Liver (tissue), 9 donors: ENCODE measurements around the gene RTL10. TPM values are rescaled to one million over a fixed set of nuclear protein-coding genes. Genes with fewer than 3 reads are reported as not detected.

ENCODE experiments used
- DNase-seq: peaks from one replicate; pipeline ENCODE4 v3.0.0-alpha.2; 2017; ENCODE audit warnings: low spot score
- H3K27ac ChIP-seq, 2 donors: one replicate each; pipeline ENCODE4 v1.7.0; 2013; ENCODE audit warnings: inconsistent platforms in 2 of 2, low read length in 2 of 2, control low read depth in 1 of 2, low read depth in 1 of 2, mild to moderate bottlenecking in 1 of 2
- H3K27me3 ChIP-seq, 4 donors: one replicate each; pipeline versions ENCODE4 v1.6.1 to v1.7.0; 2013; ENCODE audit warnings: low read length in 3 of 4, inconsistent platforms in 1 of 4, mild to moderate bottlenecking in 1 of 4, moderate library complexity in 1 of 4; ENCODE audit not compliant: control insufficient read depth in 4 of 4, insufficient read depth in 4 of 4
- H3K36me3 ChIP-seq, 4 donors: one replicate each; pipeline versions ENCODE4 v1.6.1 to v1.7.0; 2013; ENCODE audit warnings: low read length in 3 of 4, mild to moderate bottlenecking in 3 of 4, low read depth in 1 of 4, moderate library complexity in 1 of 4; ENCODE audit not compliant: control insufficient read depth in 4 of 4, insufficient read depth in 3 of 4
- H3K4me1 ChIP-seq, 4 donors: one replicate each; pipeline versions ENCODE4 v1.6.1 to v1.7.0; 2013; ENCODE audit warnings: low read length in 3 of 4, mild to moderate bottlenecking in 3 of 4, moderate library complexity in 1 of 4; ENCODE audit not compliant: control insufficient read depth in 4 of 4, insufficient read depth in 4 of 4
- H3K4me3 ChIP-seq, 3 donors: one replicate each; pipeline versions ENCODE4 v1.6.1 to v1.7.0; 2013; ENCODE audit warnings: low read length in 3 of 3, control low read depth in 1 of 3, low read depth in 1 of 3, mild to moderate bottlenecking in 1 of 3
- H3K9ac ChIP-seq, 2 donors: one replicate each; pipeline ENCODE4 v1.7.0; 2013; ENCODE audit warnings: low read length in 2 of 2, mild to moderate bottlenecking in 2 of 2, moderate library complexity in 2 of 2, control low read depth in 1 of 2, low read depth in 1 of 2
- H3K9me3 ChIP-seq, 4 donors: one replicate each; pipeline versions ENCODE4 v1.6.1 to v1.7.0; 2013; ENCODE audit warnings: low read length in 3 of 4; ENCODE audit not compliant: control insufficient read depth in 4 of 4
- EGR1 ChIP-seq, 2 donors: IDR thresholded peaks; 2 replicates each; pipeline ENCODE4 v1.6.1; 2016 to 2018; ENCODE audit warnings: antibody characterized with exemption in 2 of 2, low read depth in 2 of 2
- FOXA1 ChIP-seq: IDR thresholded peaks from 2 replicates; pipeline ENCODE4 v1.6.1; 2016; ENCODE audit warnings: antibody characterized with exemption
- FOXA2 ChIP-seq: IDR thresholded peaks from 2 replicates; pipeline ENCODE4 v1.6.1; 2016; ENCODE audit warnings: antibody characterized with exemption
- GABPA ChIP-seq, 2 donors: IDR thresholded peaks in 1 of 2; conservative IDR thresholded peaks in 1 of 2; 2 replicates each; pipeline ENCODE4 v1.6.1; 2016; ENCODE audit warnings: antibody characterized with exemption in 2 of 2, mild to moderate bottlenecking in 1 of 2, moderate library complexity in 1 of 2
- HNF4A ChIP-seq, 2 donors: conservative IDR thresholded peaks; 2 replicates each; pipeline ENCODE4 v1.6.1; 2016; ENCODE audit warnings: antibody characterized with exemption in 2 of 2, mild to moderate bottlenecking in 2 of 2
- HNF4G ChIP-seq: IDR thresholded peaks from 2 replicates; pipeline ENCODE4 v1.6.1; 2016; ENCODE audit warnings: antibody characterized with exemption
- JUND ChIP-seq, 2 donors: IDR thresholded peaks; 2 replicates each; pipeline ENCODE4 v1.6.1; 2016; ENCODE audit warnings: antibody characterized with exemption in 2 of 2
- NR2F2 ChIP-seq: IDR thresholded peaks from 2 replicates; pipeline ENCODE4 v1.6.1; 2016; ENCODE audit warnings: antibody characterized with exemption
- RAD21 ChIP-seq, 2 donors: IDR thresholded peaks; 2 replicates each; pipeline ENCODE4 v1.6.1; 2016; ENCODE audit warnings: antibody characterized with exemption in 2 of 2, mild to moderate bottlenecking in 2 of 2
- RXRA ChIP-seq, 2 donors: IDR thresholded peaks; 2 replicates each; pipeline ENCODE4 v1.6.1; 2017 to 2018; ENCODE audit warnings: antibody characterized with exemption in 2 of 2, mild to moderate bottlenecking in 1 of 2
- SP1 ChIP-seq: IDR thresholded peaks from 2 replicates; pipeline ENCODE4 v1.6.1; 2018; ENCODE audit warnings: antibody characterized with exemption, mild to moderate bottlenecking
- TAF1 ChIP-seq: conservative IDR thresholded peaks from 2 replicates; pipeline ENCODE4 v1.6.1; 2016; ENCODE audit warnings: antibody characterized with exemption, mild to moderate bottlenecking
- WGBS: extraction: QIAGEN DNeasy Blood & Tissue Kit; methylation state at CpG from one replicate; pipeline ENCODE4 v1.1.7; 2013; 5-methylcytosine and 5-hydroxymethylcytosine counted together
- polyA plus RNA-seq, 2 donors: library from polyadenylated mRNA; stranded (reverse) in 1 of 2; unstranded in 1 of 2; fragments of 200-250 nt in 1 of 2; fragments of >200 nt in 1 of 2; fragmentation: Nextera tagmentation in 1 of 2; extraction: Ambion mirVana in 1 of 2; gene quantifications; one replicate each; pipeline versions ENCODE4 v1.2.1 to v1.2.3, GENCODE V29; 2013 to 2015
- total RNA-seq, 2 donors: library from RNA; depleted of rRNA; stranded (reverse); fragments of >200 nt; gene quantifications; one replicate each; pipeline ENCODE4 v1.2.3, GENCODE V29; 2014
- TF ChIP-seq, protein P1 (sequence below): fragments of 150-350 bp; IDR thresholded peaks from 2 replicates; pipeline ENCODE4 v1.5.1; 2017; ENCODE audit warnings: improper control_type of control experiment, low read depth, low read length; ENCODE audit not compliant: missing input control
- TF ChIP-seq, protein P2 (sequence below): IDR thresholded peaks from 2 replicates; pipeline ENCODE4 v1.6.1; 2016; ENCODE audit warnings: antibody characterized with exemption
- TF ChIP-seq, protein P3 (sequence below): IDR thresholded peaks from 2 replicates; pipeline ENCODE4 v1.6.1; 2016; ENCODE audit warnings: antibody characterized with exemption
- TF ChIP-seq, protein P4 (sequence below): IDR thresholded peaks from 2 replicates; pipeline ENCODE4 v1.6.1; 2016; ENCODE audit warnings: antibody characterized with exemption
- TF ChIP-seq, protein P5 (sequence below): IDR thresholded peaks from 2 replicates; pipeline ENCODE4 v1.6.1; 2016; ENCODE audit warnings: antibody characterized with exemption, mild to moderate bottlenecking
- donor health status: healthy.
- donor health status: healthy.
- donor health status: healthy.
- donor health status: healthy.
- donor health status: healthy.

Gene RTL10
- total and polyA plus RNA-seq, 4 donors, result 4.2 to 8.3 (median 7.4) TPM

DNA sequence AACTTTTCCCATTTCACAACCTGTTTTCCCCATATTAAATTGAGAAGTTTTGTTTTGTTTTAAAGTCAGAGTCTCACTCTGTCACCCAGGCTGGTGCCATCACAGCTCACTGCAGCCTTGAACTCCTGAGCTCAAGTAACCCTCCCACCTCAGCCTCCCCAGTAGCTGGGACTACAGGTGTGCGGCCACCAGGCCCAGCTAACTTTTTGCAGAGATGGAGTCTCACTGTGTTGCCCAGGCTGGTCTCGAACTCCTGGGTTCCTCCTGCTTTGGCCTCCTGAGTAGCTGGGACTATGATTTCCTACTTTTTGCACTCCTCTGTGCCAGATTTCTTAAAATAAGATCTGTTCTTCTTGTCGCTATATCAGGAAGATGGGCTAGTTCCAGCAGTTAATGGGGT lies 44.9 kb downstream of the RTL10 start:
- peaks cover 0 to 6% (median 1%) of the 10 kb centered on the region in 4 donors for H3K4me1 ChIP-seq
- H3K4me3 ChIP-seq, result no peak overlapping the region
- no peaks in the 10 kb centered on the region for H3K27me3 ChIP-seq
- DNase-seq, result no peak
- H3K9ac ChIP-seq, result no peak overlapping the region
- 96% methylated on average over 3 of the region's 3 CpGs for WGBS
- TF ChIP-seq EGR1 (IDR thresholded peaks at IDR 0.05; ENCODE audit: low read depth in 2 of 2) (no peak), FOXA1 (no peak), FOXA2 (no peak), NR2F2 (no peak), GABPA (IDR thresholded peaks at IDR 0.05 in 1 of 2, conservative IDR thresholded peaks at IDR 0.05 in 1 of 2) (no peak), TAF1 (no peak)
- TF ChIP-seq, protein P1, sequence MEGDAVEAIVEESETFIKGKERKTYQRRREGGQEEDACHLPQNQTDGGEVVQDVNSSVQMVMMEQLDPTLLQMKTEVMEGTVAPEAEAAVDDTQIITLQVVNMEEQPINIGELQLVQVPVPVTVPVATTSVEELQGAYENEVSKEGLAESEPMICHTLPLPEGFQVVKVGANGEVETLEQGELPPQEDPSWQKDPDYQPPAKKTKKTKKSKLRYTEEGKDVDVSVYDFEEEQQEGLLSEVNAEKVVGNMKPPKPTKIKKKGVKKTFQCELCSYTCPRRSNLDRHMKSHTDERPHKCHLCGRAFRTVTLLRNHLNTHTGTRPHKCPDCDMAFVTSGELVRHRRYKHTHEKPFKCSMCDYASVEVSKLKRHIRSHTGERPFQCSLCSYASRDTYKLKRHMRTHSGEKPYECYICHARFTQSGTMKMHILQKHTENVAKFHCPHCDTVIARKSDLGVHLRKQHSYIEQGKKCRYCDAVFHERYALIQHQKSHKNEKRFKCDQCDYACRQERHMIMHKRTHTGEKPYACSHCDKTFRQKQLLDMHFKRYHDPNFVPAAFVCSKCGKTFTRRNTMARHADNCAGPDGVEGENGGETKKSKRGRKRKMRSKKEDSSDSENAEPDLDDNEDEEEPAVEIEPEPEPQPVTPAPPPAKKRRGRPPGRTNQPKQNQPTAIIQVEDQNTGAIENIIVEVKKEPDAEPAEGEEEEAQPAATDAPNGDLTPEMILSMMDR, result no peak
- TF ChIP-seq, protein P2, sequence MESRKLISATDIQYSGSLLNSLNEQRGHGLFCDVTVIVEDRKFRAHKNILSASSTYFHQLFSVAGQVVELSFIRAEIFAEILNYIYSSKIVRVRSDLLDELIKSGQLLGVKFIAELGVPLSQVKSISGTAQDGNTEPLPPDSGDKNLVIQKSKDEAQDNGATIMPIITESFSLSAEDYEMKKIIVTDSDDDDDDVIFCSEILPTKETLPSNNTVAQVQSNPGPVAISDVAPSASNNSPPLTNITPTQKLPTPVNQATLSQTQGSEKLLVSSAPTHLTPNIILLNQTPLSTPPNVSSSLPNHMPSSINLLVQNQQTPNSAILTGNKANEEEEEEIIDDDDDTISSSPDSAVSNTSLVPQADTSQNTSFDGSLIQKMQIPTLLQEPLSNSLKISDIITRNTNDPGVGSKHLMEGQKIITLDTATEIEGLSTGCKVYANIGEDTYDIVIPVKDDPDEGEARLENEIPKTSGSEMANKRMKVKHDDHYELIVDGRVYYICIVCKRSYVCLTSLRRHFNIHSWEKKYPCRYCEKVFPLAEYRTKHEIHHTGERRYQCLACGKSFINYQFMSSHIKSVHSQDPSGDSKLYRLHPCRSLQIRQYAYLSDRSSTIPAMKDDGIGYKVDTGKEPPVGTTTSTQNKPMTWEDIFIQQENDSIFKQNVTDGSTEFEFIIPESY, result no peak
- TF ChIP-seq, protein P3, sequence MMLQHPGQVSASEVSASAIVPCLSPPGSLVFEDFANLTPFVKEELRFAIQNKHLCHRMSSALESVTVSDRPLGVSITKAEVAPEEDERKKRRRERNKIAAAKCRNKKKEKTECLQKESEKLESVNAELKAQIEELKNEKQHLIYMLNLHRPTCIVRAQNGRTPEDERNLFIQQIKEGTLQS, result no peak
- TF ChIP-seq, protein P4, sequence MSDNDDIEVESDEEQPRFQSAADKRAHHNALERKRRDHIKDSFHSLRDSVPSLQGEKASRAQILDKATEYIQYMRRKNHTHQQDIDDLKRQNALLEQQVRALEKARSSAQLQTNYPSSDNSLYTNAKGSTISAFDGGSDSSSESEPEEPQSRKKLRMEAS, result no peak
- H3K9me3 ChIP-seq, result no peaks in the 10 kb centered on the region
- H3K36me3 ChIP-seq, result no peaks in the 10 kb centered on the region
- no peak overlapping the region for H3K27ac ChIP-seq

DNA sequence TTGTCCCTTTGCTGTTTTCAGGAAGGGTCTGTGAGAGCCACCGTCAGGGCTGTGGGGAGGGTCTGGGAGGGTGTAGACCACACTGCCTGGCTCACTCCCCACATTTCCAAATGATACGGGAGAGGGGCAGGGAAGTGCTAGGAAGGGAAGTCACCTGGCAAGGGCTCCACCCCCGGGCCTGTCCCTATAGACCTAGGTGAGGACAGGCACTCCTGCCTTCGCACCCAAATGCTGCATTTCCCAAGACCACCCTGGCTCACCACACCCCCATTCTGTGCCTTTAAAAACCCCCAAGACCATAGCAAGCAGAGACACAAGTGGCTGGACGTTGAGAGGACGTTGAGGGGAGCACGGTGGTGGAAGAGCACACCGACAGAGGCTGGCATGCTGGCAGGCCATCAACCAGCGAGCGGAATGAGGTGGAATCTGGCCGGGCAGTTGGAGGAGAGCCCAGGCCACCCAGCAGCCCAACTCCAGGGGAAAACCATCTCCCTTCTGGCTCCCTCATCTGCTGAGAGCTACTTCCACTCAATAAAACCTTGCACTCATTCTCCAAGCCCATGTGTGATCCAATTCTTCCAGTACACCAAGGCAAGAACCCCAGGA lies 45.7 kb downstream of the RTL10 start:
- Histone ChIP-seq H3K27ac (no peak overlapping the region), H3K4me3 (no peak overlapping the region), H3K9ac (no peak overlapping the region), H3K27me3 (no peaks in the 10 kb centered on the region), H3K4me1 (peaks cover 0 to 6% (median 1%) of the 10 kb centered on the region in 4 donors), H3K9me3 (no peaks in the 10 kb centered on the region), H3K36me3 (no peaks in the 10 kb centered on the region)
- 54% methylated on average over 11 of the region's 11 CpGs for WGBS
- TF ChIP-seq JUND (IDR thresholded peaks at IDR 0.05), result no peak
- TF ChIP-seq, protein P2, result no peak
- TF ChIP-seq SP1, result no peak
- no peak for TF ChIP-seq RXRA (IDR thresholded peaks at IDR 0.05)
- TF ChIP-seq RAD21 (IDR thresholded peaks at IDR 0.05), result no peak
- TF ChIP-seq, protein P3, result no peak
- no peak for TF ChIP-seq HNF4G
- no peak for TF ChIP-seq NR2F2
- TF ChIP-seq, protein P1, result no peak
- TF ChIP-seq TAF1, result no peak
- TF ChIP-seq FOXA2, result no peak
- TF ChIP-seq, protein P4, result no peak
- no peak for TF ChIP-seq GABPA (IDR thresholded peaks at IDR 0.05 in 1 of 2, conservative IDR thresholded peaks at IDR 0.05 in 1 of 2)
- no peak for TF ChIP-seq EGR1 (IDR thresholded peaks at IDR 0.05; ENCODE audit: low read depth in 2 of 2)
- TF ChIP-seq, protein P5, sequence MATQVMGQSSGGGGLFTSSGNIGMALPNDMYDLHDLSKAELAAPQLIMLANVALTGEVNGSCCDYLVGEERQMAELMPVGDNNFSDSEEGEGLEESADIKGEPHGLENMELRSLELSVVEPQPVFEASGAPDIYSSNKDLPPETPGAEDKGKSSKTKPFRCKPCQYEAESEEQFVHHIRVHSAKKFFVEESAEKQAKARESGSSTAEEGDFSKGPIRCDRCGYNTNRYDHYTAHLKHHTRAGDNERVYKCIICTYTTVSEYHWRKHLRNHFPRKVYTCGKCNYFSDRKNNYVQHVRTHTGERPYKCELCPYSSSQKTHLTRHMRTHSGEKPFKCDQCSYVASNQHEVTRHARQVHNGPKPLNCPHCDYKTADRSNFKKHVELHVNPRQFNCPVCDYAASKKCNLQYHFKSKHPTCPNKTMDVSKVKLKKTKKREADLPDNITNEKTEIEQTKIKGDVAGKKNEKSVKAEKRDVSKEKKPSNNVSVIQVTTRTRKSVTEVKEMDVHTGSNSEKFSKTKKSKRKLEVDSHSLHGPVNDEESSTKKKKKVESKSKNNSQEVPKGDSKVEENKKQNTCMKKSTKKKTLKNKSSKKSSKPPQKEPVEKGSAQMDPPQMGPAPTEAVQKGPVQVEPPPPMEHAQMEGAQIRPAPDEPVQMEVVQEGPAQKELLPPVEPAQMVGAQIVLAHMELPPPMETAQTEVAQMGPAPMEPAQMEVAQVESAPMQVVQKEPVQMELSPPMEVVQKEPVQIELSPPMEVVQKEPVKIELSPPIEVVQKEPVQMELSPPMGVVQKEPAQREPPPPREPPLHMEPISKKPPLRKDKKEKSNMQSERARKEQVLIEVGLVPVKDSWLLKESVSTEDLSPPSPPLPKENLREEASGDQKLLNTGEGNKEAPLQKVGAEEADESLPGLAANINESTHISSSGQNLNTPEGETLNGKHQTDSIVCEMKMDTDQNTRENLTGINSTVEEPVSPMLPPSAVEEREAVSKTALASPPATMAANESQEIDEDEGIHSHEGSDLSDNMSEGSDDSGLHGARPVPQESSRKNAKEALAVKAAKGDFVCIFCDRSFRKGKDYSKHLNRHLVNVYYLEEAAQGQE, result no peak
- TF ChIP-seq HNF4A (conservative IDR thresholded peaks at IDR 0.05), result no peak
- DNase-seq, result no peak
